ENCODE measurements around the gene NFKBIB.
A peak's percentile ranks its signal among the peaks of the same experiment; 100 is the strongest.

Gene NFKBIB

DNA sequence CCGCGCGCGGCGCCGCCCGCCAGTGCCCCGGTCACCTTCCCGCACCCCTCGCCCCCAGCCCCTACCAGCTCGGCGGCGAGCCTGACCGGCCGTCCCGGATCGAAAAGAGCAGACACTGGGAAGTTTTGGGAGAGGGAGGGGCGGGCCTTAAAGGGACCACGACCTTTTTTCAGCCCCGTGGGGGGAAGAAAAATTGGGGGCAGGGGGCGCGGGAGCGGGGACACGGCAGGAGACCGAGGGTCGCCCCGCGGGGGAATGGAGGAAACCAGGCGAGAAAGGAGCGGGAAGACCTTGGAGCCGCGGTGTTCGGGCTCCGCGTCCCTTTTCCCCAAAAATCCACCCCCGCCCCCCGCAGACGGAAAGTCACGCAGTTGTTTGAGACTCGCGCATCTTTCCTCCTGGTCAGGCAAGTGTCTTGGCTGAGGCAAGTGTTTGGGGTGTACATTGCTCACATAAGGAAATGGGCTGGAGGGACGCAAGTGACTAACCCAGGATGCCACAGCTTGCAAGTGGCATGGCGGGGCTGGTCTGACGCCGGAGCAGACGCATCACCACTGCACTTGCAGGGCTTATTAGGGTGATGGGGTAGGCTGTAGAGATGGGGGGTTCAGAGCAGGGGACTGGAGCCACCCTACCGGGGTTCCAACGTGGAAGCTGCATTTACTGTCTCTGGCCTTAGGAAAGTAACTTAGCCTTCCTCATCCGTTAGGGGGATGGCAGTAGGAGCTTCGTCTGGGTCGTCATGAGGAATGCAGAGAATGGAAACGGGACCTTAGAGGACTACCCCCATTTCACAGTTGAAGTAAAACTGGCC, 47.3 kb upstream of the NFKBIB start:
- no peak for TF ChIP-seq TAF1 (IDR thresholded peaks at IDR 0.05; ENCODE audit: borderline replicate concordance, insufficient read depth, low read length)
- TF ChIP-seq, protein P1, sequence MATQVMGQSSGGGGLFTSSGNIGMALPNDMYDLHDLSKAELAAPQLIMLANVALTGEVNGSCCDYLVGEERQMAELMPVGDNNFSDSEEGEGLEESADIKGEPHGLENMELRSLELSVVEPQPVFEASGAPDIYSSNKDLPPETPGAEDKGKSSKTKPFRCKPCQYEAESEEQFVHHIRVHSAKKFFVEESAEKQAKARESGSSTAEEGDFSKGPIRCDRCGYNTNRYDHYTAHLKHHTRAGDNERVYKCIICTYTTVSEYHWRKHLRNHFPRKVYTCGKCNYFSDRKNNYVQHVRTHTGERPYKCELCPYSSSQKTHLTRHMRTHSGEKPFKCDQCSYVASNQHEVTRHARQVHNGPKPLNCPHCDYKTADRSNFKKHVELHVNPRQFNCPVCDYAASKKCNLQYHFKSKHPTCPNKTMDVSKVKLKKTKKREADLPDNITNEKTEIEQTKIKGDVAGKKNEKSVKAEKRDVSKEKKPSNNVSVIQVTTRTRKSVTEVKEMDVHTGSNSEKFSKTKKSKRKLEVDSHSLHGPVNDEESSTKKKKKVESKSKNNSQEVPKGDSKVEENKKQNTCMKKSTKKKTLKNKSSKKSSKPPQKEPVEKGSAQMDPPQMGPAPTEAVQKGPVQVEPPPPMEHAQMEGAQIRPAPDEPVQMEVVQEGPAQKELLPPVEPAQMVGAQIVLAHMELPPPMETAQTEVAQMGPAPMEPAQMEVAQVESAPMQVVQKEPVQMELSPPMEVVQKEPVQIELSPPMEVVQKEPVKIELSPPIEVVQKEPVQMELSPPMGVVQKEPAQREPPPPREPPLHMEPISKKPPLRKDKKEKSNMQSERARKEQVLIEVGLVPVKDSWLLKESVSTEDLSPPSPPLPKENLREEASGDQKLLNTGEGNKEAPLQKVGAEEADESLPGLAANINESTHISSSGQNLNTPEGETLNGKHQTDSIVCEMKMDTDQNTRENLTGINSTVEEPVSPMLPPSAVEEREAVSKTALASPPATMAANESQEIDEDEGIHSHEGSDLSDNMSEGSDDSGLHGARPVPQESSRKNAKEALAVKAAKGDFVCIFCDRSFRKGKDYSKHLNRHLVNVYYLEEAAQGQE (IDR thresholded peaks at IDR 0.05; ENCODE audit: insufficient read depth in 1 of 2, low read depth in 2 of 2, low read length in 2 of 2) = no peak
- TF ChIP-seq SIN3A (IDR thresholded peaks at IDR 0.05; ENCODE audit: borderline replicate concordance, insufficient read depth, low read length) = no peak
- no peak for TF ChIP-seq FOXP2 (optimal IDR thresholded peaks at IDR 0.05; ENCODE audit: borderline replicate concordance, extremely low read depth, extremely low read length, insufficient read depth)
- peak; percentile 20; the same call in 1 of the 2 replicates for TF ChIP-seq POLR2AphosphoS5 (IDR thresholded peaks at IDR 0.05; ENCODE audit: low read depth, low read length)

DNA sequence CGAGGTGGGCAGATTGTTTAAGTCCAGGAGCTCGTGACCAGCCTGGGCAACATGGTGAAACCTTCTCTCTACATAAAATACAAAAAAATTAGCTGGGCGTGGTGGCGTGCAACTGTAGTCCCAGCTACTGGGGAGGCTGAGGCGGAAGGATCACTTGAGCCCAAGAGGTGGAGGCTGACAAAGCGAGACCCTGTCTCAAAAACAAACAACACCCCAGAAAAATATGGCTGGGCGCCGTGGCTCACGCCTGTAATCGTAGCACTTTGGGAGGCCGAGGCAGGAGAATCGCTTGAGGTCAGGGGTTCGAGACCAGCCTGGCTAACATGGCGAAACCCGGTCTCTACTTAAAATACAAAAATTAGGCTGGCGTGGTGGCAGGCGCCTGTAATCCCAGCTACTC, 46.6 kb upstream of the NFKBIB start:
- no peak for TF ChIP-seq TAF1 (IDR thresholded peaks at IDR 0.05; ENCODE audit: borderline replicate concordance, insufficient read depth, low read length)
- TF ChIP-seq, protein P1 (IDR thresholded peaks at IDR 0.05; ENCODE audit: insufficient read depth in 1 of 2, low read depth in 2 of 2, low read length in 2 of 2) = no peak
- TF ChIP-seq FOXP2 (optimal IDR thresholded peaks at IDR 0.05; ENCODE audit: borderline replicate concordance, extremely low read depth, extremely low read length, insufficient read depth) = no peak
- TF ChIP-seq SIN3A (IDR thresholded peaks at IDR 0.05; ENCODE audit: borderline replicate concordance, insufficient read depth, low read length) = no peak
- no peak for TF ChIP-seq POLR2AphosphoS5 (IDR thresholded peaks at IDR 0.05; ENCODE audit: low read depth, low read length)

DNA sequence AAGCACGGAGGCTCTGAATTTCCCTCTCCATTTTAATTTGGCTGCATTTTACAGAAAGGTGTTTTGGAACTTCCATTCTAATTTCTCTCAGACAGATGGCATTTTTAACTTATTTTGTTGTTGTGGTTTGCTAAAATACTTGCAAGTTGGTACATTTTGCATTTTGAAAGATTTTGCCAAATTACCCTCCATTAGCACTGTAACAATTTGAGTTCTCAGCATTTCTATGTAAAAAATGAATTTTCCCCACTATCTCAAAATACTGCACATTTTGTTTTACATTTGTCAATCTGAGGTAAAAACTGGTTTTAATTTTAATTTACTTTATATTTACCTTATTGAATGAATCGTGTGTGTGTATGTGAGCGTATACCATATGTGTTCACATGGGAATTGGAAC, 43.0 kb upstream of the NFKBIB start:
- TF ChIP-seq TAF1 (IDR thresholded peaks at IDR 0.05; ENCODE audit: borderline replicate concordance, insufficient read depth, low read length) (no peak), FOXP2 (optimal IDR thresholded peaks at IDR 0.05; ENCODE audit: borderline replicate concordance, extremely low read depth, extremely low read length, insufficient read depth) (no peak), POLR2AphosphoS5 (IDR thresholded peaks at IDR 0.05; ENCODE audit: low read depth, low read length) (no peak), SIN3A (IDR thresholded peaks at IDR 0.05; ENCODE audit: borderline replicate concordance, insufficient read depth, low read length) (no peak)
- TF ChIP-seq, protein P1 (IDR thresholded peaks at IDR 0.05; ENCODE audit: insufficient read depth in 1 of 2, low read depth in 2 of 2, low read length in 2 of 2) = no peak

DNA sequence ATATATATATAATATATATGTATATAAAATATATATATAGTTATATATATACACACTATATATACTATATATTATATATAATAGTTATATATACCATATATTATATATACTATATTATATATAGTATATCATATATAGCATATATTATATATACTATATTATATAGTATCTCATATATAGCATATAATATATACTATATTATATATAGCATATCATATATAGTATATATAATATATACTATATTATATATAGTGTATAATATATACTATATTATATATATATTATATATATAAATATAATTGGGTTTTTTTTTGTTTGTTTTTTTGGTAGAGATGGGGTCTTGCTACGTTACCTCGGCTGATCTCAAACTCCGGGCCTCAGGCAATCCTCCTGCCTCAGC, 38.4 kb upstream of the NFKBIB start:
- TF ChIP-seq SIN3A (IDR thresholded peaks at IDR 0.05; ENCODE audit: borderline replicate concordance, insufficient read depth, low read length) = no peak
- no peak for TF ChIP-seq FOXP2 (optimal IDR thresholded peaks at IDR 0.05; ENCODE audit: borderline replicate concordance, extremely low read depth, extremely low read length, insufficient read depth)
- TF ChIP-seq, protein P1 (IDR thresholded peaks at IDR 0.05; ENCODE audit: insufficient read depth in 1 of 2, low read depth in 2 of 2, low read length in 2 of 2) = no peak
- no peak for TF ChIP-seq POLR2AphosphoS5 (IDR thresholded peaks at IDR 0.05; ENCODE audit: low read depth, low read length)
